Measurements from ENCODE around the gene GLRX.

DNA sequence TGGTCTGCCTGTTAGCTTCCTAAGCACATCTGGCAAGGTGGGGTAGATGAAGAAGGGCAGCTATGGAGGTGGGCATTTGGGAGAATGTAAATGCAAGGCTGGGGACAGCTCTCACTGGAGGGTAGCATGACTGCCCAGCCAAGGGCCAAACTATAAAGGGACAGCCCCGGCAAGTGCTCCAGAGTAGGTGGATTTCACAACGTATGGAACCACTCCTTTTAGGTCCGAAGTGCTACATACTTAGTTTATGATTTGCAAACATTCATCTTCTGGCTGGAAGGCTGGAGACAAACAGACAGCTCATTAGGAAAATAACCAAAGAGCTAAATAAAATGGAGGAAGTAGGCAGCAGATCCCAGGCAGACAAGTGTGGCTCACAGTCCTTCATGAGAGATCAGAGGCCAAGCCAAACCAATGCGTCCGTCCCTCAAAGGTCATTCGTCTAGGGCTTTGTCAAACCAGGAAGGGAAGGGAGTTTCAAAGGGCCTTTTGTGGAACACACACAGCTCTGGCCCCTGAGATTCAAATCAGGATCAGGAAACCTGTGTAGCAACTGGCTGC, 42.5 kb upstream of the GLRX start:
- TF ChIP-seq, protein P1, sequence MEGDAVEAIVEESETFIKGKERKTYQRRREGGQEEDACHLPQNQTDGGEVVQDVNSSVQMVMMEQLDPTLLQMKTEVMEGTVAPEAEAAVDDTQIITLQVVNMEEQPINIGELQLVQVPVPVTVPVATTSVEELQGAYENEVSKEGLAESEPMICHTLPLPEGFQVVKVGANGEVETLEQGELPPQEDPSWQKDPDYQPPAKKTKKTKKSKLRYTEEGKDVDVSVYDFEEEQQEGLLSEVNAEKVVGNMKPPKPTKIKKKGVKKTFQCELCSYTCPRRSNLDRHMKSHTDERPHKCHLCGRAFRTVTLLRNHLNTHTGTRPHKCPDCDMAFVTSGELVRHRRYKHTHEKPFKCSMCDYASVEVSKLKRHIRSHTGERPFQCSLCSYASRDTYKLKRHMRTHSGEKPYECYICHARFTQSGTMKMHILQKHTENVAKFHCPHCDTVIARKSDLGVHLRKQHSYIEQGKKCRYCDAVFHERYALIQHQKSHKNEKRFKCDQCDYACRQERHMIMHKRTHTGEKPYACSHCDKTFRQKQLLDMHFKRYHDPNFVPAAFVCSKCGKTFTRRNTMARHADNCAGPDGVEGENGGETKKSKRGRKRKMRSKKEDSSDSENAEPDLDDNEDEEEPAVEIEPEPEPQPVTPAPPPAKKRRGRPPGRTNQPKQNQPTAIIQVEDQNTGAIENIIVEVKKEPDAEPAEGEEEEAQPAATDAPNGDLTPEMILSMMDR (IDR thresholded peaks at IDR 0.05), result no peak
- TF ChIP-seq POLR2A (IDR thresholded peaks at IDR 0.05), result no peak

Data from Peyer's patch (tissue), 4 donors.